Upper lobe of left lung (tissue), 6 donors: Measurements from ENCODE around the gene ETFB. TPM values are rescaled to one million over a fixed set of nuclear protein-coding genes. Genes with fewer than 3 reads are reported as not detected.

Experiments
- ATAC-seq, 2 donors: fragments of 200-7000 bp; cut with Tn5 transposase; one replicate each; pipeline ENCODE4 v1.9.1; 2022; ENCODE audit warnings: mild to moderate bottlenecking in 2 of 2, moderate library complexity in 2 of 2; ENCODE audit not compliant: low FRiP score in 2 of 2
- DNase-seq, 2 donors: peaks; one replicate each; pipeline ENCODE4 v3.0.0-alpha.2; 2019 to 2020
- H3K27ac ChIP-seq, 4 donors: fragments of 200-600 bp; sonication (generic); one replicate each; pipeline ENCODE4 v1.5.1; 2016 to 2019
- H3K27me3 ChIP-seq, 4 donors: fragments of 200-600 bp; sonication (generic); one replicate each; pipeline ENCODE4 v1.5.1; 2017 to 2019
- H3K36me3 ChIP-seq, 4 donors: fragments of 200-600 bp; sonication (generic); one replicate each; pipeline ENCODE4 v1.5.1; 2016 to 2019
- H3K4me1 ChIP-seq, 4 donors: fragments of 200-600 bp; sonication (generic); one replicate each; pipeline ENCODE4 v1.5.1; 2018 to 2019
- H3K4me3 ChIP-seq, 4 donors: fragments of 200-600 bp; sonication (generic); one replicate each; pipeline ENCODE4 v1.5.1; 2017 to 2019; ENCODE audit warnings: mild to moderate bottlenecking in 2 of 4, moderate library complexity in 1 of 4
- H3K9me3 ChIP-seq, 4 donors: fragments of 200-600 bp; sonication (generic); one replicate each; pipeline ENCODE4 v1.5.1; 2018 to 2019
- CTCF ChIP-seq, 6 experiments: fragments of 450-650 bp in 4 of 6; fragments of 200-600 bp in 2 of 6; sonication (generic) in 2 of 6; IDR thresholded peaks; one replicate each; pipeline ENCODE4 v1.5.1; 2016 to 2019; ENCODE audit warnings: antibody characterized with exemption in 6 of 6
- EP300 ChIP-seq, 4 donors: sonication (generic); formaldehyde crosslinking; IDR thresholded peaks; one replicate each; pipeline ENCODE4 v1.5.1; 2017; ENCODE audit warnings: antibody characterized with exemption in 4 of 4, control low read depth in 2 of 4
- POLR2A ChIP-seq, 4 donors: fragments of 450-650 bp; IDR thresholded peaks; one replicate each; pipeline ENCODE4 v1.5.1; 2016 to 2017; ENCODE audit warnings: antibody characterized with exemption in 4 of 4, mild to moderate bottlenecking in 2 of 4
- POLR2AphosphoS5 ChIP-seq, 2 donors: sonication (generic); formaldehyde crosslinking; IDR thresholded peaks; one replicate each; pipeline ENCODE4 v1.5.1; 2017; ENCODE audit warnings: antibody characterized with exemption in 2 of 2
- WGBS, 2 donors: methylation state at CpG; one replicate each; pipeline ENCODE4 v1.1.5; 2017 to 2018; 5-methylcytosine and 5-hydroxymethylcytosine counted together
- total RNA-seq, 6 donors: library from RNA; depleted of rRNA in 4 of 6; stranded (reverse); fragments of >200 nt in 4 of 6; gene quantifications; one replicate each; pipeline versions ENCODE4 v1.1.0 to v1.2.1, GENCODE V29; 2016 to 2021
- donor health status: DM: no; HTN: no; CAD: no; lungs with moderate emphysema.
- donor health status: DM: no; HTN: yes; CAD: no; lungs with severe emphysema.

The ETFB gene
- total RNA-seq, 6 donors from 2014 or later: 59.7 to 102 (median 86.6) TPM

- H3K27me3 ChIP-seq: no peaks in the 10 kb centered on the region
- peak overlapping the region in 2 of 4 donors; percentile 3 to 34 for H3K4me3 ChIP-seq
- no peak for TF ChIP-seq EP300 (IDR thresholded peaks at IDR 0.05)
- H3K36me3 ChIP-seq: no peaks in the 10 kb centered on the region
- WGBS, 2 donors: 75 to 78% methylated on average over 4 of the region's 4 CpGs
- H3K27ac ChIP-seq: no peak overlapping the region
- no peaks in the 10 kb centered on the region for H3K9me3 ChIP-seq
- DNase-seq (no peak), ATAC-seq (no peak)
- peaks cover 7 to 24% (median 13%) of the 10 kb centered on the region in 4 donors for H3K4me1 ChIP-seq
Observed at GRCh38 chr19:51370230-51370629, 4.0 kb upstream of the ETFB start.

- peak within 1 kb of the TSS; percentile 64 to 86 (median 70) for H3K4me3 ChIP-seq
- H3K9me3 ChIP-seq: no peaks in the 10 kb centered on the region
- 57 to 72% methylated on average over 14 to 21 of the region's 23 CpGs for WGBS, 2 donors
- no peaks in the 10 kb centered on the region for H3K27me3 ChIP-seq
- no peaks in the 10 kb centered on the region for H3K36me3 ChIP-seq
- DNase-seq (no peak), ATAC-seq (no peak)
- TF ChIP-seq POLR2AphosphoS5 (IDR thresholded peaks at IDR 0.05) (no peak), EP300 (IDR thresholded peaks at IDR 0.05) (no peak), POLR2A (IDR thresholded peaks at IDR 0.05) (no peak), CTCF (IDR thresholded peaks at IDR 0.05) (no peak)
- peaks cover 16 to 29% (median 25%) of the 10 kb centered on the region in 4 donors for H3K4me1 ChIP-seq
- H3K27ac ChIP-seq: peak within 1 kb of the TSS; percentile 69 to 99 (median 92)
Observed at GRCh38 chr19:51368366-51369282, 2.4 kb upstream of the ETFB start, which contains the start of gene CLDND2. Gene CLDND2 (minus strand): TSS chr19:51369003. CDS start chr19:51368577, 426 bp downstream.

DNA sequence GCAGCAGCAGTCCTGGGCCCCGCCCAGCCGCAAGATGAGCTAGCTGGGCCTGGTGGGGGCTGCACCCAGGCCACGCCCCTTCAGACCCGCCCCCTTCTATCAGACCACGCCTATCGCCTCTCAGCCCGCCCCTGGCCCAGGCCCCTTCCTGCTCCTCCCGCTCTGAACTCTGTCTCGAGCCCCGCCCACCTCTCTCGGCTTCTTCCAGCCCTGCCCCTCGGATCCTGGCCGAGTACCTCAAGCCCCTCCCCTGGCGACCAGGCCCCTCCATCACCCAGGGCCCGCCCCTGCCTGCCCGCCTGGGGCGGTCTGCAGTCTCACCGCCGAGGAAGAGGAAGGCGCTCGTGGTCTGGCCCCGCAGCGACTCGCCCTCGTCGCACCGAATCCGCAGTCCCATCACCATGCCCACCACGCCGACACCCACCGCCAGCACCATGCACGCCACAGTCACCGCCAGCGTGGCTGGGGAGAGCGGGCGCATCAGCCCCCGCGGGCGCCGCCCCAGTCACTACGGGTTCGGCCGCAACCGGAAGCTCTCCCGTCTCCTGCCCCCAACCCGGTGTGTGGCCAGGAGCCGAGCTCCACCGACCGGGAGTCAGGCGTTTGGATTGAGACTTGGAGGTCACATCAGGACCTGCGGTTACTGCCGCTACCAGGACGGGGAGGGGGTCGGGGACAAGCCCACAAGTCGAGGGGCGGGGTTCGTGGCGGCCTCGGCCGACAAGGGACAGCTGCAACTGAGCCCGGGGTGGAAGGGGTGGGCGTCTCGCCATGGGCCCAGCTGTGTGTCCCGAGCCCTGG is 1.6 kb upstream of the ETFB start:
- no peaks in the 10 kb centered on the region for H3K9me3 ChIP-seq
- DNase-seq: peak; percentile 97 to 100
- H3K27me3 ChIP-seq: no peaks in the 10 kb centered on the region
- H3K36me3 ChIP-seq: no peaks in the 10 kb centered on the region
- WGBS, 2 donors: 0 to 1% methylated on average over 15 to 44 of the region's 64 CpGs
- peaks cover 18 to 38% (median 27%) of the 10 kb centered on the region in 4 donors for H3K4me1 ChIP-seq
- TF ChIP-seq POLR2AphosphoS5 (IDR thresholded peaks at IDR 0.05) (peak; percentile 32 to 94), EP300 (IDR thresholded peaks at IDR 0.05) (no peak), CTCF (IDR thresholded peaks at IDR 0.05) (peak in 2 of 6 experiments; percentile 21 to 26), POLR2A (IDR thresholded peaks at IDR 0.05) (peak in 1 of 4 donors; percentile 83)
- peak overlapping the region; percentile 88 to 99 (median 92) for H3K27ac ChIP-seq
- ATAC-seq: peak; percentile 95 to 97
- peak overlapping the region; percentile 64 to 86 (median 70) for H3K4me3 ChIP-seq

DNA sequence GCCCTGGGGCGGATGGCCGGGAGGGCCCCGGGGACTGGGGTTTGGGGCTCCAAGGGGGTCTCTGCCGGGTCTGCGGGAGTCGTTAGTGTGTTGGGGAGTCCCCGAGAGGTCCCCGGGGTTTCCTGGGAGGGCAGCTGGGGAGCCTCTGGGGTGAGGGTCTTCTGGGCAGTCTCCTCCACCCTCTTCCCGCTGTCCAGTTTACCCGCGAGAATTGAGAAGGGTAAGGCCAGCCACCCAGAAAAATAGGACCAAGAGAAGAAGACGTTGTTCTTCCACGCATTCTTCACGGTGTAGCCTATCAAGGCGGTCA is 1.0 kb upstream of the ETFB start:
- no peak for ATAC-seq
- TF ChIP-seq EP300 (IDR thresholded peaks at IDR 0.05) (no peak), CTCF (IDR thresholded peaks at IDR 0.05) (no peak), POLR2A (IDR thresholded peaks at IDR 0.05) (peak in 3 of 4 donors; percentile 64 to 84 (median 81)), POLR2AphosphoS5 (IDR thresholded peaks at IDR 0.05) (peak in 1 of 2 donors; percentile 32)
- Histone ChIP-seq H3K4me3 (peak overlapping the region; percentile 64 to 86 (median 70)), H3K27ac (peak overlapping the region; percentile 88 to 99 (median 92)), H3K4me1 (peaks cover 21 to 43% (median 26%) of the 10 kb centered on the region in 4 donors), H3K27me3 (no peaks in the 10 kb centered on the region), H3K36me3 (no peaks in the 10 kb centered on the region), H3K9me3 (no peaks in the 10 kb centered on the region)
- WGBS, 2 donors: 0% methylated on average over 5 to 12 of the region's 15 CpGs
- no peak for DNase-seq
